HL-60 (cell line): ENCODE data around the gene ERBB4.

Experiments used
- DNase-seq, 2 experiments: peaks; one replicate each; pipeline ENCODE4 v3.0.0-alpha.2; 2010 to 2020; ENCODE audit warnings: low read depth in 1 of 2, low spot score in 1 of 2
- H3K27ac ChIP-seq: fragments of 250-450 bp; sonication (Bioruptor Pico); replicated peaks from 2 replicates; pipeline ENCODE4 v1.5.1; 2020; ENCODE audit warnings: mild to moderate bottlenecking, moderate library complexity
- H3K27me3 ChIP-seq: fragments of 250-450 bp; sonication (Bioruptor Pico); 2 replicates; pipeline ENCODE4 v1.5.1; 2021; ENCODE audit warnings: mild to moderate bottlenecking, moderate library complexity; ENCODE audit not compliant: insufficient read depth, poor library complexity, severe bottlenecking
- H3K4me3 ChIP-seq: replicated peaks from 2 replicates; pipeline ENCODE4 v1.5.1; 2011; ENCODE audit warnings: mild to moderate bottlenecking, control low read depth, low read length; ENCODE audit not compliant: insufficient read depth
- CTCF ChIP-seq: IDR thresholded peaks from one replicate; pipeline ENCODE4 v1.5.1; 2011; ENCODE audit warnings: low read length, control low read depth, inconsistent platforms; ENCODE audit not compliant: insufficient read depth
- GABPA ChIP-seq: IDR thresholded peaks from 2 replicates; pipeline ENCODE4 v1.6.1; 2012; ENCODE audit warnings: low read depth
- POLR2AphosphoS5 ChIP-seq: IDR thresholded peaks from 2 replicates; pipeline ENCODE4 v1.6.1; 2012; ENCODE audit warnings: low read depth
- SPI1 ChIP-seq: IDR thresholded peaks from 2 replicates; pipeline ENCODE4 v1.6.1; 2012; ENCODE audit warnings: low read depth, mild to moderate bottlenecking, borderline replicate concordance
- TF ChIP-seq, protein P1 (sequence below): IDR thresholded peaks from 2 replicates; pipeline ENCODE4 v1.6.1; 2012; ENCODE audit warnings: low read depth; ENCODE audit not compliant: insufficient replicate concordance

ERBB4 gene

DNA sequence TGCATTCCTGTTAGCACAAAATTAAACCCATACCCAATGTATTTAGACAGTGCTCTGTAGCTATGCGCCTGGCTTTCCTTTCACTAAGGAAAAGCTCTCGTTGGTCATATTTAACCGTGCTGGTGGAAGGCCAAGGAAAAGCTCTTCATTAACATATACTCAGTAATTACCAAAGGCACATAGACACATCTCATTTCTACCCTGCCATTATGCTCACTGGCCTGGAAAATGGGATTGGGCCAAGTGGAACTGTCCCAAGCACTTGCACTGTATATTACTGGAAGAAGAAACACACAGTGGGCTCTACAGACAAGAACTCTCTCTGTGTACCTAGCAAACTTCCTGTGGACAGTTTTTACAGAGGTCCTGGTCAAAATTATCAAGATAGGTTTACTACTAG lies 274.4 kb downstream of the ERBB4 start:
- no peak for DNase-seq
- Histone ChIP-seq H3K4me3 (no peak overlapping the region), H3K27ac (no peak overlapping the region), H3K27me3 (no peaks in the 10 kb centered on the region)
- no peak for TF ChIP-seq SPI1
- no peak for TF ChIP-seq GABPA
- no peak for TF ChIP-seq CTCF
- no peak for TF ChIP-seq POLR2AphosphoS5
- TF ChIP-seq, protein P1, sequence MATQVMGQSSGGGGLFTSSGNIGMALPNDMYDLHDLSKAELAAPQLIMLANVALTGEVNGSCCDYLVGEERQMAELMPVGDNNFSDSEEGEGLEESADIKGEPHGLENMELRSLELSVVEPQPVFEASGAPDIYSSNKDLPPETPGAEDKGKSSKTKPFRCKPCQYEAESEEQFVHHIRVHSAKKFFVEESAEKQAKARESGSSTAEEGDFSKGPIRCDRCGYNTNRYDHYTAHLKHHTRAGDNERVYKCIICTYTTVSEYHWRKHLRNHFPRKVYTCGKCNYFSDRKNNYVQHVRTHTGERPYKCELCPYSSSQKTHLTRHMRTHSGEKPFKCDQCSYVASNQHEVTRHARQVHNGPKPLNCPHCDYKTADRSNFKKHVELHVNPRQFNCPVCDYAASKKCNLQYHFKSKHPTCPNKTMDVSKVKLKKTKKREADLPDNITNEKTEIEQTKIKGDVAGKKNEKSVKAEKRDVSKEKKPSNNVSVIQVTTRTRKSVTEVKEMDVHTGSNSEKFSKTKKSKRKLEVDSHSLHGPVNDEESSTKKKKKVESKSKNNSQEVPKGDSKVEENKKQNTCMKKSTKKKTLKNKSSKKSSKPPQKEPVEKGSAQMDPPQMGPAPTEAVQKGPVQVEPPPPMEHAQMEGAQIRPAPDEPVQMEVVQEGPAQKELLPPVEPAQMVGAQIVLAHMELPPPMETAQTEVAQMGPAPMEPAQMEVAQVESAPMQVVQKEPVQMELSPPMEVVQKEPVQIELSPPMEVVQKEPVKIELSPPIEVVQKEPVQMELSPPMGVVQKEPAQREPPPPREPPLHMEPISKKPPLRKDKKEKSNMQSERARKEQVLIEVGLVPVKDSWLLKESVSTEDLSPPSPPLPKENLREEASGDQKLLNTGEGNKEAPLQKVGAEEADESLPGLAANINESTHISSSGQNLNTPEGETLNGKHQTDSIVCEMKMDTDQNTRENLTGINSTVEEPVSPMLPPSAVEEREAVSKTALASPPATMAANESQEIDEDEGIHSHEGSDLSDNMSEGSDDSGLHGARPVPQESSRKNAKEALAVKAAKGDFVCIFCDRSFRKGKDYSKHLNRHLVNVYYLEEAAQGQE: no peak

DNA sequence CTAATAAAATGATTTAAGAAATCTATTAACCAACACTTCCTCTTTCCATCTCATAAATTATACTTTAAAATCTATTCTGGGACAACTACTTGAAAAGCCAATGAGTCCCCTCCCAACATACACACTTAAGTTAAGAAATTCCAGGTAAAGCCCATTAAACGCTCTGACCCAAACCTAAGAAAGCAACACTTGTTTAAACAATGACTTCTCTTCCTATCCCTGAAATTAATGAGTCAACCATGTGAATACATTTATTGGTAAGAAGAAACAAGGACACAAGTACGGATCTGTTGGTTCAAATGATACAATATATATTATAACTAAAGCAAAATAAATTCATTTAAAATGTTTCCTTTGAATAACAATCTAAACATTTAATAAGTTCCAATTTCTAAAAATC lies 279.4 kb downstream of the ERBB4 start:
- Histone ChIP-seq H3K27ac (no peak overlapping the region), H3K27me3 (peaks cover 2% of the 10 kb centered on the region), H3K4me3 (no peak overlapping the region)
- DNase-seq: no peak
- TF ChIP-seq, protein P1: no peak
- no peak for TF ChIP-seq SPI1
- TF ChIP-seq GABPA: no peak
- TF ChIP-seq POLR2AphosphoS5: no peak
- TF ChIP-seq CTCF: no peak

GRCh38 chr2:212254339-212254738 lies 284.3 kb downstream of the ERBB4 start:
- no peak for TF ChIP-seq POLR2AphosphoS5
- no peak for TF ChIP-seq SPI1
- TF ChIP-seq, protein P1: no peak
- TF ChIP-seq CTCF: no peak
- no peak for TF ChIP-seq GABPA
- Histone ChIP-seq H3K27me3 (peaks cover 2% of the 10 kb centered on the region), H3K4me3 (no peak overlapping the region), H3K27ac (no peak overlapping the region)
- no peak for DNase-seq
